GM10847 (cell line): Measurements from ENCODE around the gene NOL4L.

Source experiments
- POLR2A ChIP-seq: IDR thresholded peaks from 2 replicates; pipeline ENCODE4 v1.6.1; 2011; ENCODE audit not compliant: insufficient read length; ENCODE audit errors: extremely low read depth

NOL4L gene

GRCh38 chr20:32622585-32623468 lies 37.7 kb upstream of the NOL4L start:
- TF ChIP-seq POLR2A, result no peak

GRCh38 chr20:32621891-32622584 lies 36.9 kb upstream of the NOL4L start:
- TF ChIP-seq POLR2A, result no peak

- TF ChIP-seq POLR2A, result no peak
Measured at GRCh38 chr20:32621071-32621890, 36.1 kb upstream of the NOL4L start.

GRCh38 chr20:32619586-32619985 lies 34.5 kb upstream of the NOL4L start:
- TF ChIP-seq POLR2A, result no peak

GRCh38 chr20:32614772-32615171 lies 29.6 kb upstream of the NOL4L start:
- no peak for TF ChIP-seq POLR2A

- TF ChIP-seq POLR2A, result no peak
Measured at GRCh38 chr20:32614303-32614702, 29.2 kb upstream of the NOL4L start.

- no peak for TF ChIP-seq POLR2A
Measured at GRCh38 chr20:32613192-32614053, 28.3 kb upstream of the NOL4L start.

GRCh38 chr20:32612351-32613191 lies 27.4 kb upstream of the NOL4L start:
- TF ChIP-seq POLR2A, result no peak

- TF ChIP-seq POLR2A, result no peak
Measured at GRCh38 chr20:32611868-32612267, 26.7 kb upstream of the NOL4L start.

GRCh38 chr20:32611286-32611685 lies 26.2 kb upstream of the NOL4L start:
- TF ChIP-seq POLR2A, result no peak

GRCh38 chr20:32610472-32611218 lies 25.5 kb upstream of the NOL4L start:
- TF ChIP-seq POLR2A, result no peak

- no peak for TF ChIP-seq POLR2A
Measured at GRCh38 chr20:32609993-32610392, 24.9 kb upstream of the NOL4L start.

GRCh38 chr20:32609111-32609773 lies 24.1 kb upstream of the NOL4L start:
- TF ChIP-seq POLR2A, result no peak

- TF ChIP-seq POLR2A, result no peak
Measured at GRCh38 chr20:32608664-32609015, 23.5 kb upstream of the NOL4L start.
